Loucy (cell line): Measurements from ENCODE around the gene PDK1.

Experiments
- H2AFZ ChIP-seq: fragments of 200-600 bp; sonication (generic); 2 replicates; pipeline ENCODE4 v1.6.0; 2016; ENCODE audit warnings: antibody characterized with exemption, mild to moderate bottlenecking, low read length, moderate library complexity
- H3F3A ChIP-seq: fragments of 200-600 bp; 2 replicates; pipeline ENCODE4 v1.6.0; 2016; ENCODE audit warnings: antibody characterized with exemption, low read depth, mild to moderate bottlenecking
- H3K27me3 ChIP-seq: fragments of 200-600 bp; sonication (generic); 2 replicates; pipeline ENCODE4 v1.6.1; 2014; ENCODE audit warnings: low read length, mild to moderate bottlenecking; ENCODE audit not compliant: insufficient read depth, poor library complexity, severe bottlenecking
- H3K36me3 ChIP-seq: fragments of 200-600 bp; sonication (generic); 2 replicates; pipeline ENCODE4 v1.6.1; 2016; ENCODE audit warnings: low read length; ENCODE audit not compliant: insufficient read depth
- H3K4me1 ChIP-seq: fragments of 200-600 bp; sonication (generic); 2 replicates; pipeline ENCODE4 v1.5.1; 2014; ENCODE audit warnings: low read length, mild to moderate bottlenecking; ENCODE audit not compliant: insufficient read depth, poor library complexity, severe bottlenecking
- H3K4me2 ChIP-seq: fragments of 200-600 bp; sonication (generic); 2 replicates; pipeline ENCODE4 v1.6.0; 2014; ENCODE audit warnings: antibody characterized with exemption, low read length, low read depth, mild to moderate bottlenecking; ENCODE audit not compliant: poor library complexity, severe bottlenecking
- H3K4me3 ChIP-seq: fragments of 200-600 bp; sonication (generic); 2 replicates; pipeline ENCODE4 v1.5.1; 2014; ENCODE audit warnings: low read length, mild to moderate bottlenecking, mixed read lengths; ENCODE audit not compliant: poor library complexity, severe bottlenecking
- H3K79me2 ChIP-seq: fragments of 200-600 bp; sonication (generic); 2 replicates; pipeline ENCODE4 v1.6.1; 2014; ENCODE audit warnings: low read length; ENCODE audit not compliant: insufficient read depth
- H3K9ac ChIP-seq: fragments of 200-600 bp; sonication (generic); 2 replicates; pipeline ENCODE4 v1.6.0; 2014; ENCODE audit warnings: mild to moderate bottlenecking, low read depth, low read length, moderate library complexity; ENCODE audit not compliant: poor library complexity, severe bottlenecking
- H3K9me2 ChIP-seq: fragments of 200-600 bp; sonication (generic); replicated peaks from 2 replicates; pipeline ENCODE4 v1.6.1; 2016; ENCODE audit warnings: low read depth, low read length, mixed read lengths
- H3K9me3 ChIP-seq: fragments of 200-600 bp; sonication (generic); 2 replicates; pipeline ENCODE4 v1.6.1; 2014; ENCODE audit warnings: mild to moderate bottlenecking, antibody characterized with exemption, low read length, low read depth; ENCODE audit not compliant: insufficient read depth
- H4K20me1 ChIP-seq: fragments of 200-600 bp; sonication (generic); 2 replicates; pipeline ENCODE4 v1.6.0; 2014; ENCODE audit warnings: antibody characterized with exemption, low read length, mild to moderate bottlenecking; ENCODE audit not compliant: insufficient read depth, poor library complexity, severe bottlenecking
- EZH2phosphoT487 ChIP-seq: fragments of 200-600 bp; IDR thresholded peaks from 2 replicates; pipeline ENCODE4 v1.6.1; 2018; ENCODE audit warnings: antibody characterized with exemption, mild to moderate bottlenecking, moderate library complexity, borderline replicate concordance
- TF ChIP-seq, protein P1 (sequence below): fragments of 200-600 bp; sonication (generic); conservative IDR thresholded peaks from 2 replicates; pipeline ENCODE4 v1.5.1; 2014; ENCODE audit warnings: mild to moderate bottlenecking, antibody characterized with exemption, low read length

The PDK1 gene

DNA sequence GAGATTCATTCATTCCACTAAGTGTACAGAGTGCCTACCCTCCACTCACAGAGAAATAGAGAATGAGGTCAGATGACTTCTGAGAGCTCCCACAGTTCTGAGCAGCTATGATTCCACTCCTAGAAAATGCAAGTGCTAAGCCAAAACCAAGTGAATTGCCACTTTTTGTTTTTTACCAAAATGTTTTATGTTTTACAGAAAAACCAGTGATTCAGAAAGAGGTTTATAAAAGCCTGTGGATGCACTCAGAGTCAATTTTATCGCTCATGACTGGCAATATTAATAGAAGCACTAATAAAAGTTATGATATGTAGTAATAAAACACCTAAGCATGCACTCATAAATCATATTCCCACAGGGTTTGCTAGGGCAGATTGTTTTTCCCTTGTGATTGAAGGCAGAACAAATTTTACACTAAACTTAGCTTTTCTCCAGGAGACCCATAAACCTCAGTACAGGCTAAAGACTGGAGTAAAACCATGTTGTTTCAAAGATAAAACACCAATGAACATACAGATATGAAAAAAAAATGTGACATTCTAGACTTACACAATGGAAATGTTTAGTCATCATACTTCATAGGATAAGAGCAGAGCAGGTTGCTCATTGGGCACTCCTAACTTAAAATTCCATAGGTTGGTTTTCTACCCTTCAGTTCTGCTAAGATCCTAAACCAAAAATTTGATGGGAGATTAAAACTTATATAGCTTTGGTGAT is 67.5 kb downstream of the PDK1 start:
- Histone ChIP-seq H4K20me1 (no peaks in the 10 kb centered on the region), H3K9ac (no peak overlapping the region), H3K4me2 (no peak overlapping the region), H3K9me2 (no peaks in the 10 kb centered on the region), H3K36me3 (no peaks in the 10 kb centered on the region), H3K4me3 (no peak overlapping the region), H3K27me3 (no peaks in the 10 kb centered on the region), H3K79me2 (no peaks in the 10 kb centered on the region), H3F3A (no peaks in the 10 kb centered on the region), H2AFZ (no peak overlapping the region), H3K9me3 (no peaks in the 10 kb centered on the region), H3K4me1 (no peaks in the 10 kb centered on the region)
- TF ChIP-seq, protein P1, sequence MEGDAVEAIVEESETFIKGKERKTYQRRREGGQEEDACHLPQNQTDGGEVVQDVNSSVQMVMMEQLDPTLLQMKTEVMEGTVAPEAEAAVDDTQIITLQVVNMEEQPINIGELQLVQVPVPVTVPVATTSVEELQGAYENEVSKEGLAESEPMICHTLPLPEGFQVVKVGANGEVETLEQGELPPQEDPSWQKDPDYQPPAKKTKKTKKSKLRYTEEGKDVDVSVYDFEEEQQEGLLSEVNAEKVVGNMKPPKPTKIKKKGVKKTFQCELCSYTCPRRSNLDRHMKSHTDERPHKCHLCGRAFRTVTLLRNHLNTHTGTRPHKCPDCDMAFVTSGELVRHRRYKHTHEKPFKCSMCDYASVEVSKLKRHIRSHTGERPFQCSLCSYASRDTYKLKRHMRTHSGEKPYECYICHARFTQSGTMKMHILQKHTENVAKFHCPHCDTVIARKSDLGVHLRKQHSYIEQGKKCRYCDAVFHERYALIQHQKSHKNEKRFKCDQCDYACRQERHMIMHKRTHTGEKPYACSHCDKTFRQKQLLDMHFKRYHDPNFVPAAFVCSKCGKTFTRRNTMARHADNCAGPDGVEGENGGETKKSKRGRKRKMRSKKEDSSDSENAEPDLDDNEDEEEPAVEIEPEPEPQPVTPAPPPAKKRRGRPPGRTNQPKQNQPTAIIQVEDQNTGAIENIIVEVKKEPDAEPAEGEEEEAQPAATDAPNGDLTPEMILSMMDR = no peak
- no peak for TF ChIP-seq EZH2phosphoT487

DNA sequence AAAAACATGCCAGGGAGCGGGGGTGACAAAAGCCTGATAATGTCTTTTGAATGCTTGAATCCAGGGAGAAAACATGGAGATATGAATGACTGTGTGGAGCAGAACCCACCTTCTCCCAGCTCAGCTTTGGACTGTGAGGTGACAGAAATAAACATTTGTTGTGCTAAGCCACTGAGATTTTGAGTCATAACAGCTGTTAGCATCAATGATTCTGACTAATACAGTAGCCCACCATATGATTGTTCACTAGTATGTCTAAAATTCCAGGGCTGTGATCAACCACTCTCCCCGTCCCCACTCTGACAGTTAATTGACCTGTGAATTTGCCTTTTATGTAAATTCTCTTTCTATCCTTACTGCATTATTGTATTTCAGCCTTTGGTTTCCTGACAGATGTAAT is 69.1 kb downstream of the PDK1 start:
- Histone ChIP-seq H4K20me1 (no peaks in the 10 kb centered on the region), H3K4me2 (no peak overlapping the region), H3K27me3 (no peaks in the 10 kb centered on the region), H3K9me2 (no peaks in the 10 kb centered on the region), H3K36me3 (no peaks in the 10 kb centered on the region), H3K4me3 (no peak overlapping the region), H3K9ac (no peak overlapping the region), H3K9me3 (no peaks in the 10 kb centered on the region), H3F3A (no peaks in the 10 kb centered on the region), H2AFZ (no peak overlapping the region), H3K79me2 (no peaks in the 10 kb centered on the region), H3K4me1 (no peaks in the 10 kb centered on the region)
- TF ChIP-seq EZH2phosphoT487 = no peak
- TF ChIP-seq, protein P1 = no peak

DNA sequence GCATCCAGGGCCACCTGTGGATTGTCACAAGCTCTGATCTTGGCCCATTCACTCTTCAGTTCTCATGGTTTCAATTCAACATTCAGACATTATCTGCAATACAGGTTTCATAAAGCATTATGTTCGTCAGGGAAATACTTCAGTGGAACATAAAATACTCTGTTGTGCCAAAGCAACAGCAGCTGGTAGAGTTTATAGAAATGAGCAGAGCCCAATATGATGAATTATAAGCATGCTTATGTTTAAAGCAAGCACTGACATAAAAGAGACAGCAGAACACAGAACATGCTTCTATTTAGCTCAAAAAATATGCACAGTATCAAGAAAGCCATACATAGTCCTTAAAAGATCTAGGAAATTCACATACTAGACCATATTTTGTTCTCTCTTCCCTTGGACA is 71.3 kb downstream of the PDK1 start:
- Histone ChIP-seq H3K36me3 (no peaks in the 10 kb centered on the region), H3K4me1 (no peaks in the 10 kb centered on the region), H3K4me2 (no peak overlapping the region), H3K9me2 (no peaks in the 10 kb centered on the region), H3K79me2 (no peaks in the 10 kb centered on the region), H3K9me3 (no peaks in the 10 kb centered on the region), H3K9ac (no peak overlapping the region), H4K20me1 (no peaks in the 10 kb centered on the region), H2AFZ (no peak overlapping the region), H3F3A (no peaks in the 10 kb centered on the region), H3K4me3 (no peak overlapping the region), H3K27me3 (no peaks in the 10 kb centered on the region)
- TF ChIP-seq, protein P1 = no peak
- no peak for TF ChIP-seq EZH2phosphoT487
